ENCODE results near the gene SLC9C1.

Gene SLC9C1

GRCh38 chr3:112306825-112307224 is 12.8 kb upstream of the SLC9C1 start:
- Histone ChIP-seq H3K9me3 (ENCODE audit: insufficient read depth, low read depth, low read length) (0 out of 2 replicates have a peak, but pooled peaks cover 3% of the 10 kb centered on the region), H3K4me1 (ENCODE audit: insufficient read depth, low read length, poor library complexity, severe bottlenecking) (peaks cover 8% of the 10 kb centered on the region), H3K36me3 (ENCODE audit: insufficient read depth, low read length) (no peaks in the 10 kb centered on the region), H3K9ac (ENCODE audit: low read depth, low read length, poor library complexity, severe bottlenecking) (no peak overlapping the region), H2AFZ (ENCODE audit: low read length) (no peak overlapping the region), H3K9me2 (replicated peaks; ENCODE audit: low read depth, low read length) (no peaks in the 10 kb centered on the region), H3K27me3 (ENCODE audit: insufficient read depth, low read length, poor library complexity, severe bottlenecking) (no peaks in the 10 kb centered on the region), H3K4me2 (ENCODE audit: low read depth, low read length, poor library complexity, severe bottlenecking) (no peak overlapping the region), H3K4me3 (ENCODE audit: low read length, poor library complexity, severe bottlenecking) (no peak overlapping the region), H4K20me1 (ENCODE audit: insufficient read depth, low read length, poor library complexity, severe bottlenecking) (no peaks in the 10 kb centered on the region), H3K79me2 (ENCODE audit: insufficient read depth, low read length) (no peaks in the 10 kb centered on the region), H3F3A (ENCODE audit: low read depth) (no peaks in the 10 kb centered on the region)
- TF ChIP-seq CTCF (conservative IDR thresholded peaks at IDR 0.05; ENCODE audit: low read length) (no peak), EZH2phosphoT487 (IDR thresholded peaks at IDR 0.05; ENCODE audit: borderline replicate concordance) (no peak)

- Histone ChIP-seq H3K9ac (ENCODE audit: low read depth, low read length, poor library complexity, severe bottlenecking) (no peak overlapping the region), H3K79me2 (ENCODE audit: insufficient read depth, low read length) (no peaks in the 10 kb centered on the region), H4K20me1 (ENCODE audit: insufficient read depth, low read length, poor library complexity, severe bottlenecking) (no peaks in the 10 kb centered on the region), H3F3A (ENCODE audit: low read depth) (no peaks in the 10 kb centered on the region), H3K9me3 (ENCODE audit: insufficient read depth, low read depth, low read length) (0 out of 2 replicates have a peak, but pooled peaks cover 3% of the 10 kb centered on the region), H3K9me2 (replicated peaks; ENCODE audit: low read depth, low read length) (no peaks in the 10 kb centered on the region), H3K36me3 (ENCODE audit: insufficient read depth, low read length) (no peaks in the 10 kb centered on the region), H3K4me1 (ENCODE audit: insufficient read depth, low read length, poor library complexity, severe bottlenecking) (peaks cover 11% of the 10 kb centered on the region), H3K27me3 (ENCODE audit: insufficient read depth, low read length, poor library complexity, severe bottlenecking) (no peaks in the 10 kb centered on the region), H3K4me3 (ENCODE audit: low read length, poor library complexity, severe bottlenecking) (no peak overlapping the region), H2AFZ (ENCODE audit: low read length) (peak overlapping the region; percentile 62), H3K4me2 (ENCODE audit: low read depth, low read length, poor library complexity, severe bottlenecking) (no peak overlapping the region)
- TF ChIP-seq CTCF (conservative IDR thresholded peaks at IDR 0.05; ENCODE audit: low read length) (peak; percentile 47), EZH2phosphoT487 (IDR thresholded peaks at IDR 0.05; ENCODE audit: borderline replicate concordance) (no peak)
These were observed 10.6 kb upstream of the SLC9C1 start for GRCh38 chr3:112304611-112305010.

- Histone ChIP-seq H3K79me2 (ENCODE audit: insufficient read depth, low read length) (no peaks in the 10 kb centered on the region), H3K9me3 (ENCODE audit: insufficient read depth, low read depth, low read length) (0 out of 2 replicates have a peak, but pooled peaks cover 3% of the 10 kb centered on the region), H3K4me2 (ENCODE audit: low read depth, low read length, poor library complexity, severe bottlenecking) (no peak overlapping the region), H3K36me3 (ENCODE audit: insufficient read depth, low read length) (no peaks in the 10 kb centered on the region), H3K27me3 (ENCODE audit: insufficient read depth, low read length, poor library complexity, severe bottlenecking) (no peaks in the 10 kb centered on the region), H2AFZ (ENCODE audit: low read length) (peak overlapping the region; percentile 62), H3K4me1 (ENCODE audit: insufficient read depth, low read length, poor library complexity, severe bottlenecking) (peaks cover 17% of the 10 kb centered on the region), H3K9me2 (replicated peaks; ENCODE audit: low read depth, low read length) (no peaks in the 10 kb centered on the region), H3F3A (ENCODE audit: low read depth) (no peaks in the 10 kb centered on the region), H3K4me3 (ENCODE audit: low read length, poor library complexity, severe bottlenecking) (no peak overlapping the region), H4K20me1 (ENCODE audit: insufficient read depth, low read length, poor library complexity, severe bottlenecking) (no peaks in the 10 kb centered on the region), H3K9ac (ENCODE audit: low read depth, low read length, poor library complexity, severe bottlenecking) (no peak overlapping the region)
- TF ChIP-seq EZH2phosphoT487 (IDR thresholded peaks at IDR 0.05; ENCODE audit: borderline replicate concordance), result no peak
- TF ChIP-seq CTCF (conservative IDR thresholded peaks at IDR 0.05; ENCODE audit: low read length), result no peak
These were observed 9.8 kb upstream of the SLC9C1 start for GRCh38 chr3:112303764-112304325.
